GM23338 (cell line): ENCODE results near the gene AHCYL1. TPM values are rescaled to one million over a fixed set of nuclear protein-coding genes. Genes with fewer than 3 reads are reported as not detected.

ENCODE experiments used
- ATAC-seq: fragments of 200-7000 bp; cut with Tn5 transposase; 3 replicates; pipeline ENCODE4 v1.9.1; 2020
- DNase-seq: peaks from one replicate; pipeline ENCODE4 v3.0.0-alpha.2; 2015; ENCODE audit warnings: low spot score
- H2AFZ ChIP-seq: fragments of 200-600 bp; sonication (generic); 2 replicates; pipeline ENCODE4 v1.8.0; 2016; ENCODE audit warnings: antibody characterized with exemption, mild to moderate bottlenecking, moderate library complexity
- H3F3A ChIP-seq: fragments of 200-600 bp; sonication (generic); replicated peaks from 2 replicates; pipeline ENCODE4 v1.8.0; 2017; ENCODE audit warnings: antibody characterized with exemption, mixed run types, low read depth
- H3K27ac ChIP-seq: fragments of 200-600 bp; sonication (generic); 2 replicates; pipeline ENCODE4 v1.6.1; 2016; ENCODE audit warnings: low read depth
- H3K27me3 ChIP-seq: fragments of 200-600 bp; sonication (generic); 2 replicates; pipeline ENCODE4 v1.8.0; 2016; ENCODE audit warnings: mild to moderate bottlenecking, mixed run types, moderate library complexity; ENCODE audit not compliant: insufficient read depth
- H3K36me3 ChIP-seq: fragments of 200-600 bp; sonication (generic); 2 replicates; pipeline ENCODE4 v1.8.0; 2016; ENCODE audit warnings: mild to moderate bottlenecking; ENCODE audit not compliant: insufficient read depth
- H3K4me1 ChIP-seq: fragments of 200-600 bp; sonication (generic); 2 replicates; pipeline ENCODE4 v1.8.0; 2016; ENCODE audit warnings: mild to moderate bottlenecking, moderate library complexity; ENCODE audit not compliant: insufficient read depth
- H3K4me2 ChIP-seq: fragments of 200-600 bp; sonication (generic); 2 replicates; pipeline ENCODE4 v1.7.1; 2017; ENCODE audit warnings: mixed run types
- H3K4me3 ChIP-seq: fragments of 200-600 bp; sonication (generic); 2 replicates; pipeline ENCODE4 v1.6.1; 2016; ENCODE audit warnings: mixed run types
- H3K79me2 ChIP-seq: fragments of 200-600 bp; sonication (generic); replicated peaks from 2 replicates; pipeline ENCODE4 v1.8.0; 2017; ENCODE audit warnings: mild to moderate bottlenecking; ENCODE audit not compliant: insufficient read depth
- H3K9me2 ChIP-seq: fragments of 200-600 bp; sonication (generic); 2 replicates; pipeline ENCODE4 v1.8.0; 2017; ENCODE audit not compliant: insufficient read depth
- H4K20me1 ChIP-seq: fragments of 200-600 bp; sonication (generic); replicated peaks from 2 replicates; pipeline ENCODE4 v1.8.0; 2017; ENCODE audit warnings: mild to moderate bottlenecking; ENCODE audit not compliant: insufficient read depth
- H3K27ac Mint-ChIP-seq: 2 replicates; pipeline ENCODE4 v1.8.0; 2020; ENCODE audit warnings: inconsistent platforms, mild to moderate bottlenecking, moderate library complexity, mixed read lengths
- H3K27me3 Mint-ChIP-seq: 3 replicates; pipeline ENCODE4 v1.8.0; 2022; ENCODE audit warnings: low read depth, mild to moderate bottlenecking, moderate library complexity, mixed read lengths, inconsistent platforms; ENCODE audit not compliant: insufficient read depth, poor library complexity
- H3K36me3 Mint-ChIP-seq: 3 replicates; pipeline ENCODE4 v1.8.0; 2021; ENCODE audit warnings: low read depth, mild to moderate bottlenecking, inconsistent platforms, moderate library complexity, mixed read lengths
- H3K4me1 Mint-ChIP-seq: 3 replicates; pipeline ENCODE4 v1.8.0; 2020; ENCODE audit warnings: mild to moderate bottlenecking, inconsistent platforms, mixed read lengths
- H3K4me3 Mint-ChIP-seq: 3 replicates; pipeline ENCODE4 v1.8.0; 2021; ENCODE audit warnings: moderate library complexity, mild to moderate bottlenecking, inconsistent platforms, mixed read lengths
- H3K9me3 Mint-ChIP-seq: 3 replicates; pipeline ENCODE4 v1.8.0; 2020; ENCODE audit warnings: moderate library complexity, mild to moderate bottlenecking, inconsistent platforms, mixed read lengths
- CREB1 ChIP-seq: fragments of 250-450 bp; sonication (Bioruptor Pico); IDR thresholded peaks from 2 replicates; pipeline ENCODE4 v1.5.0; 2020; ENCODE audit warnings: low read depth, mild to moderate bottlenecking, moderate library complexity
- CTCF ChIP-seq, 2 experiments: fragments of 200-600 bp in 1 of 2; sonication (generic) in 1 of 2; conservative IDR thresholded peaks; 2 replicates each; pipeline versions ENCODE4 v1.5.1 to v1.6.1; 2016 to 2017; ENCODE audit warnings: antibody characterized with exemption in 2 of 2, low read depth in 2 of 2, mild to moderate bottlenecking in 2 of 2, moderate library complexity in 1 of 2
- ETS1 ChIP-seq: IDR thresholded peaks from 2 replicates; pipeline ENCODE4 v1.6.1; 2016; ENCODE audit warnings: antibody characterized with exemption
- EZH2 ChIP-seq: fragments of 200-600 bp; sonication (generic); IDR thresholded peaks from one replicate; pipeline ENCODE4 v1.8.0; 2017; ENCODE audit warnings: antibody characterized with exemption, mild to moderate bottlenecking, low read depth; ENCODE audit not compliant: unreplicated experiment
- EZH2phosphoT487 ChIP-seq: fragments of 200-600 bp; sonication (generic); IDR thresholded peaks from one replicate; pipeline ENCODE4 v1.8.1; 2018; ENCODE audit warnings: antibody characterized with exemption; ENCODE audit not compliant: unreplicated experiment
- JUNB ChIP-seq: IDR thresholded peaks from one replicate; pipeline ENCODE4 v1.6.1; 2016; ENCODE audit warnings: antibody characterized with exemption; ENCODE audit not compliant: unreplicated experiment
- NANOG ChIP-seq: IDR thresholded peaks from 2 replicates; pipeline ENCODE4 v1.6.1; 2016; ENCODE audit warnings: antibody characterized with exemption, borderline replicate concordance
- POLR2AphosphoS5 ChIP-seq: IDR thresholded peaks from 2 replicates; pipeline ENCODE4 v1.6.1; 2016; ENCODE audit warnings: antibody characterized with exemption, low read depth
- REST ChIP-seq: IDR thresholded peaks from one replicate; pipeline ENCODE4 v1.6.1; 2018; ENCODE audit warnings: antibody characterized with exemption; ENCODE audit not compliant: unreplicated experiment
- STAT1 ChIP-seq: IDR thresholded peaks from one replicate; pipeline ENCODE4 v1.6.1; 2016; ENCODE audit warnings: antibody characterized with exemption; ENCODE audit not compliant: unreplicated experiment
- ZNF114 ChIP-seq: fragments of 250-450 bp; sonication (Bioruptor Pico); IDR thresholded peaks from 2 replicates; pipeline ENCODE4 v1.5.0; 2020; ENCODE audit warnings: mild to moderate bottlenecking, moderate library complexity
- ZNF331 ChIP-seq: fragments of 250-450 bp; sonication (Bioruptor Pico); IDR thresholded peaks from 2 replicates; pipeline ENCODE4 v1.5.0; 2020; ENCODE audit warnings: low read depth, mild to moderate bottlenecking, moderate library complexity
- ZNF462 ChIP-seq: fragments of 250-450 bp; sonication (Bioruptor Pico); IDR thresholded peaks from 2 replicates; pipeline ENCODE4 v1.5.0; 2020; ENCODE audit warnings: mild to moderate bottlenecking, moderate library complexity
- polyA plus RNA-seq: library from polyadenylated mRNA; unstranded; fragments of >200 nt; fragmentation: Nextera tagmentation; extraction: Ambion mirVana; gene quantifications from 2 replicates; pipeline ENCODE4 v1.2.1, GENCODE V29; 2016
- total RNA-seq: library from RNA; depleted of rRNA; stranded (reverse); fragments of >200 nt; shearing (Covaris generic); gene quantifications from 2 replicates; pipeline ENCODE4 v1.2.3, GENCODE V29; 2014

The AHCYL1 gene
- total and polyA plus RNA-seq, 2 experiments from 2014 or later, result 63.3 to 70.0 TPM

- H3K27me3 Mint-ChIP-seq, result peaks cover 6% of the 10 kb centered on the region
- peaks cover 90% of the 10 kb centered on the region for H3K79me2 ChIP-seq
- H3K4me2 ChIP-seq, result no peak overlapping the region
- ATAC-seq (no peak), DNase-seq (no peak)
- H3K9me2 ChIP-seq, result no peaks in the 10 kb centered on the region
- no peak overlapping the region for H3K4me3 ChIP-seq
- H3K4me3 Mint-ChIP-seq, result no peak overlapping the region
- no peaks in the 10 kb centered on the region for H3F3A ChIP-seq
- no peaks in the 10 kb centered on the region for H3K9me3 Mint-ChIP-seq
- TF ChIP-seq EZH2phosphoT487 (no peak), STAT1 (no peak), CTCF (conservative IDR thresholded peaks at IDR 0.05; ENCODE audit: low read depth in 2 of 2) (no peak), POLR2AphosphoS5 (no peak), JUNB (no peak), REST (no peak), ZNF462 (CRISPR knock-in tag) (no peak), NANOG (no peak), ZNF114 (CRISPR knock-in tag) (no peak), ETS1 (no peak), ZNF331 (CRISPR knock-in tag) (no peak), EZH2 (no peak), CREB1 (no peak)
- H2AFZ ChIP-seq, result no peak overlapping the region
- 0 out of 3 replicates have a peak, but pooled peaks cover 2% of the 10 kb centered on the region for H3K4me1 Mint-ChIP-seq
- H3K27ac Mint-ChIP-seq, result no peak overlapping the region
- H3K27ac ChIP-seq, result no peak overlapping the region
- H3K27me3 ChIP-seq, result no peaks in the 10 kb centered on the region
- no peaks in the 10 kb centered on the region for H3K36me3 ChIP-seq
- peaks cover 34% of the 10 kb centered on the region for H4K20me1 ChIP-seq
- H3K36me3 Mint-ChIP-seq, result peaks cover 5% of the 10 kb centered on the region; the same call in 1 of the 3 replicates
- H3K4me1 ChIP-seq, result no peaks in the 10 kb centered on the region
Observed at GRCh38 chr1:109996476-109996875, 11.9 kb downstream of the AHCYL1 start.
